Cardiac fibroblast (primary cell): Measurements from ENCODE around the gene TPD52L1.

ENCODE experiments used
- DNase-seq, 2 donors: peaks; one replicate each; pipeline versions ENCODE4 v3.0.0 to v3.0.0-alpha.2; 2010; ENCODE audit warnings: low read depth in 2 of 2
- H3K4me3 ChIP-seq, 2 donors: replicated peaks in 1 of 2; 1 replicate in 1 of 2; 2 replicates in 1 of 2; pipeline ENCODE4 v1.5.1; 2011; ENCODE audit warnings: low read depth in 2 of 2, low read length in 2 of 2, mild to moderate bottlenecking in 2 of 2, moderate library complexity in 1 of 2
- TF ChIP-seq, protein P1 (sequence below): IDR thresholded peaks from one replicate; pipeline ENCODE4 v1.5.1; 2011; ENCODE audit warnings: low read depth, mild to moderate bottlenecking, low read length, inconsistent platforms

TPD52L1 gene

DNA sequence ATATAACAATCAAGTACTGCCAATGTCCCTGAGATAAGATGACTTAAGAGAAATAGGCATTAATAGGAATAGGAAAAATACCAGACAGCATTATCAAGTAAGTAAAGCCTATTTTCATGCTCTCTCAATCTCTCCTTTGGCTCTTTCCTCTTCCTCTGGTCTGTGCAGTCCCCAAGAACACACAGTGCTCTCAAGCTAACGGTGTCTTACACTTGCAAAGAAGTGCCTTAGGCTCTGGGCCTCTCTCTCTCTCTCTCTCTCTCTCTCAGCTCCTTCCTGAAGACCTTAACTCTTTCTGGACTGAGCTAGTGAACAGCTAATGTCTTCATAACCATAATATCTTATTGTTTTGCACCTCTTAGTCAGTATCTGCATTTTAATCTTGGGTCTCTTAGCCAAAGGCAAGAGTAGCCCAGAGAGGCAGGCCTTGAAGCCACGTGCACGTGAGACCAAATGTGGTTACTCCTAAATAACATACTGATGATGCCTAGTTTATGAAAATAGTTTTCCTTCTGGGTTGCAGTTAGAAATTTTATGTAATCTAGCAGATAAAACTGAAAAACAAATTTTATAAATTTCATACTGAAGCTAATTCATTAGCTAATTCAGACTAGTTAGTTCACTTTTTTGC is 70.8 kb downstream of the TPD52L1 start:
- no peak overlapping the region for H3K4me3 ChIP-seq
- no peak for DNase-seq
- TF ChIP-seq, protein P1, sequence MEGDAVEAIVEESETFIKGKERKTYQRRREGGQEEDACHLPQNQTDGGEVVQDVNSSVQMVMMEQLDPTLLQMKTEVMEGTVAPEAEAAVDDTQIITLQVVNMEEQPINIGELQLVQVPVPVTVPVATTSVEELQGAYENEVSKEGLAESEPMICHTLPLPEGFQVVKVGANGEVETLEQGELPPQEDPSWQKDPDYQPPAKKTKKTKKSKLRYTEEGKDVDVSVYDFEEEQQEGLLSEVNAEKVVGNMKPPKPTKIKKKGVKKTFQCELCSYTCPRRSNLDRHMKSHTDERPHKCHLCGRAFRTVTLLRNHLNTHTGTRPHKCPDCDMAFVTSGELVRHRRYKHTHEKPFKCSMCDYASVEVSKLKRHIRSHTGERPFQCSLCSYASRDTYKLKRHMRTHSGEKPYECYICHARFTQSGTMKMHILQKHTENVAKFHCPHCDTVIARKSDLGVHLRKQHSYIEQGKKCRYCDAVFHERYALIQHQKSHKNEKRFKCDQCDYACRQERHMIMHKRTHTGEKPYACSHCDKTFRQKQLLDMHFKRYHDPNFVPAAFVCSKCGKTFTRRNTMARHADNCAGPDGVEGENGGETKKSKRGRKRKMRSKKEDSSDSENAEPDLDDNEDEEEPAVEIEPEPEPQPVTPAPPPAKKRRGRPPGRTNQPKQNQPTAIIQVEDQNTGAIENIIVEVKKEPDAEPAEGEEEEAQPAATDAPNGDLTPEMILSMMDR = no peak

DNA sequence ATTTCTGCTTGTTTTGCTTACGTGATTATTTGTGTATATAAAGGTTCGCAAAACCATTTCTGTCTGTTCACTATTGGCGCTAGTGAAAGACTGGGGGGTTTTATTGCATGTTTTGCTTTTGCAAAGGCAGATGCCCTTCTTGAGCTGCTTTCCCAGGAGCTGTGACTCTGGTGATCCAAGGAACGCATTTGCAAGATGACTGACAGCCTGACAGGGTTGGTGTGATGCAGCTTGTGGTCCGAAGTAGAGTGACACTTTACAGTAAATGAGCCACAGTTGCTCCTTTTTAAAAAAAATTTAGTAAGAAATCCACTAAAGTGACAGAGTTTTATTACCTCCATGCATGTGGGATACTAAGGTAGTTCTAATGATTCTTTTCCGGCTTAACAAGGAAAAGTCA is 73.7 kb downstream of the TPD52L1 start:
- TF ChIP-seq, protein P1 = no peak
- H3K4me3 ChIP-seq = no peak overlapping the region
- DNase-seq = no peak

DNA sequence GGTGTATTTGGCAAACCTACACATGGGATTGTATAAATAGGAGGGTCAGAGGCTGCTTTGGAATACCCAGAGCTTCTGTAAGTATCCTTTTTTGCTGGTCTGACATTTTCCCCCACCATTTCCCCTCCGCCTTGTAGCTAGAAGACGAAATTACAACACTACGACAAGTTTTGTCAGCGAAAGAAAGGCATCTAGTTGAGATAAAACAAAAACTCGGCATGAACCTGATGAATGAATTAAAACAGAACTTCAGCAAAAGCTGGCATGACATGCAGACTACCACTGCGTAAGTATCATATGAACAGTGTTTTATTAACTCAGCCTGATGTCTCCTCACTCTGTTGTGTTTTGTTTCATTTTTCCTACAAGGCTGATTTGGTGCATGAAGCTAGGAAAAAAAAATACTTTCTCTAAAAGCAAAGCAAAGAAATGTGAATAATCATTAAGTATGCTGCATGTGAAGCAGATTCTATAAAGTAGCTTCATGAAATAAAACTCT is 75.5 kb downstream of the TPD52L1 start:
- no peak overlapping the region for H3K4me3 ChIP-seq
- TF ChIP-seq, protein P1 = no peak
- DNase-seq = peak in 1 of 2 donors; percentile 32

DNA sequence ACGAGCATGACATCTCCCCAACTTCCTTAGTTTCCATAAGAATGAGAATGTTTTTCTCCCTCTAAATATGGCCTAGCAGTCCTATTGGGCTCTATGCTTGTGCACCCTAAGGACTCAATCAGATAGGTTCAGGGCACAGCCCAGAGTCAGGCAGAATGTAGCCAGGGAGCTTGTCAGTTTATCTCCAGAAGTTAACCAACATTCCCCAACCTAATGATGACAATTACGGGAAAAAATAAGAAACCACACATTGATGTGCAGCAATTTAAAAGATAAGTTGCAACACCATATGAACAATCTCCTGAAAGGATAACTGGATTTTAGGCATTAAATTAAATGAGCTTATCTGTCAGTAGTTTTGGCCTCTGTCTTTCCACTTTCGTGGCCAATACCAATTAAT is 77.1 kb downstream of the TPD52L1 start:
- DNase-seq = peak in 1 of 2 donors; percentile 21
- no peak overlapping the region for H3K4me3 ChIP-seq
- TF ChIP-seq, protein P1 = no peak

DNA sequence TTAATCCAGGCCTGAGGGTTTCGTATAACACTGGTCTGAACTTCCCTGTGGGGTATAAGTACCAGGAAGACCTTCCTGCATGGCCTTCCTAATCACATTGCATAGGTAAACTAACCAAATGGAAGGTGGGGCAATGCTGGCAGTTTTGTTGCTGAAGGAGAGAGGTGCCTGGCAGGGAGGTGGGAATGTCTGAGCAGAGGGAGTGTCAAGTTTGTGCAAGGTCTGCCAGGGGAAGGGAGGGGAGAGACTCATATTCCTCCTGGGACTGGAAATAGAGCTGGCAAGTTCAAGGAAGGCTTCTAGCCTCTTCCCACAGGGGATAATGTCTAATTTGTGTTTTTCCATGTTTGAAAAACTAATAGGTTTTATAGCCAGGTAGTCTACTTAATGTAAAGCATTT is 77.6 kb downstream of the TPD52L1 start:
- TF ChIP-seq, protein P1 = no peak
- DNase-seq = no peak
- no peak overlapping the region for H3K4me3 ChIP-seq

DNA sequence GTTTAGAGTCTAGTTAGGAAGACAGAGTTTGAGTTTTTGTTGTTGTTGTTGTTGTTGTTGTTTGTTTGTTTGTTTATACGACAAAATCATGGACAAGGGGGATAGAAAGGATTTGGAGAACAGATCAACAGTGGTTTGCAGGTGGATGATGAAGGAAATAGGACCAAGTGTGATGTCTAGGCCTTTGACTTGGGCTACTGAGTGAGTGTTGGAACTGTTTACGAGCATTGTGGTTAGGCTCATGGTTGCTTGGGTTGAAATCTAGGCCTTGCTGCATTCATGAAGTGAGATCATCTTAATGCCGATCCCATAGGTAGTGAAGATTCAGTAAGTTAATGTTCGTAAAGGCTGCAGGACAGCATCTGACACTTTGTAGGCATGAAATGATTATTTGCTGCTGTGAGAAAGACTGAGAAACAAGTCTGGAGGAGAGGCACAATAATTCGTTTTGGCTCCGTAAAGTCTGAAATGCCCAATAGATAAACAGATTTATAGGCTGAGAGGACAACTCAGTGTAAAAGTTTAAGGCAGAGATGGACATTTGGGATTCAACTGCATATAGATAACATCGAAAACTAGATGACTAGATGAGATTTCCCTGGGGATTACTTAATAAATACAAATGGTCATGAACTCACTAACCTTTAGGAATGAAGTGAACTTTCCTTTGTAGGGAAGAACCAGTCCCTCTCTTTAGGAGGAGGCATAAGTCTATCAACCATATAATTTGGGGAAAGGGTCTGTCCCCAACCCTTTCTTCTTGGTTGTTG is 78.2 kb downstream of the TPD52L1 start:
- TF ChIP-seq, protein P1 = no peak
- no peak overlapping the region for H3K4me3 ChIP-seq
- DNase-seq = no peak
